AG04450 (cell line): ENCODE data around the gene INO80D. TPM values are rescaled to one million over a fixed set of nuclear protein-coding genes. Genes with fewer than 3 reads are reported as not detected.

Experiments
- CTCF ChIA-PET: fragments of 300-600, 350-600 bp; formaldehyde crosslinking; extraction: SDS; loops from one replicate; lab custom pipeline; 2022; ENCODE audit warnings: antibody characterized with exemption, inconsistent platforms; lab: Charles Lee
- POLR2A ChIA-PET: fragments of 350-600 bp; formaldehyde crosslinking; extraction: SDS; loops from one replicate; lab custom pipeline; 2021; ENCODE audit warnings: antibody characterized with exemption, inconsistent platforms; lab: Yijun Ruan, JAX
- DNase-seq: peaks from one replicate; pipeline ENCODE4 v3.0.0-alpha.2; 2011; ENCODE audit warnings: low read depth, low spot score
- H3K27ac ChIP-seq: one replicate; pipeline ENCODE4 v1.5.1; 2012; ENCODE audit warnings: low read depth, low read length, control low read depth
- H3K27me3 ChIP-seq: one replicate; pipeline ENCODE4 v1.6.0; 2012; ENCODE audit warnings: low read length; ENCODE audit not compliant: control insufficient read depth, insufficient read depth
- H3K4me3 ChIP-seq: 2 replicates; pipeline ENCODE4 v1.5.1; 2011; ENCODE audit warnings: mild to moderate bottlenecking, low read depth, low read length, control low read depth
- H3K9me3 ChIP-seq: 2 replicates; pipeline ENCODE4 v1.5.1; 2012; ENCODE audit warnings: low read length; ENCODE audit not compliant: control insufficient read depth, insufficient read depth
- polyA plus RNA-seq: library from polyadenylated mRNA; depleted of rRNA; stranded (reverse); fragments of >200 nt; gene quantifications from 2 replicates; pipeline ENCODE4 v1.2.3, GENCODE V29; 2011
- TF ChIP-seq, protein P1 (sequence below): IDR thresholded peaks from 2 replicates; pipeline ENCODE4 v1.5.1; 2011; ENCODE audit warnings: low read depth, low read length, control low read depth, inconsistent platforms

Gene INO80D
- polyA plus RNA-seq, 1 experiment, result 3.4 TPM

DNA sequence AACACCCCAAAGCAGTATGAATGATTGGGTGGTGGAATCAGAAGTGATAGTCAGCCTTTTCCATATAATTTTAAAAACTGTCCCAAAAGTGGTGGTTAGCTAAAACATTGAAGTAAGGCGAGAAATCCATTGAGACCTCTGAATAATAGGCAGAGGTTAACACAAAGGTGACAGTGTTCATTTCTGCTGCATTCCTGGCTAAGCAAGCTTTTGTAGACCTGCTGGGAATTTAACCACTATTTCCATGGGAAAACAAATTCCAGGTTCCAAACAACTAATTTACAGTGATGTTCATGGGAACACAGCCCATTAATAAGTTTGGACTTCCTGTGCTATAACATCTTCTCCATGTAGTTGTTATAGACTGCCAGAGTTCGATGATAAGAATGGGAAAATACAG is 6.3 kb upstream of the INO80D start:
- Histone ChIP-seq H3K27ac (no peak overlapping the region), H3K27me3 (no peaks in the 10 kb centered on the region), H3K4me3 (no peak overlapping the region), H3K9me3 (no peaks in the 10 kb centered on the region)
- no peak for DNase-seq
- ChIA-PET POLR2A (no interaction called here), CTCF (interaction anchor here (0.6 to 0.7 kb wide), 2 partner anchors 284 to 689 kb away, joined by 3 to 4 read pairs; no protein-coding TSS in a partner anchor)
- TF ChIP-seq, protein P1, sequence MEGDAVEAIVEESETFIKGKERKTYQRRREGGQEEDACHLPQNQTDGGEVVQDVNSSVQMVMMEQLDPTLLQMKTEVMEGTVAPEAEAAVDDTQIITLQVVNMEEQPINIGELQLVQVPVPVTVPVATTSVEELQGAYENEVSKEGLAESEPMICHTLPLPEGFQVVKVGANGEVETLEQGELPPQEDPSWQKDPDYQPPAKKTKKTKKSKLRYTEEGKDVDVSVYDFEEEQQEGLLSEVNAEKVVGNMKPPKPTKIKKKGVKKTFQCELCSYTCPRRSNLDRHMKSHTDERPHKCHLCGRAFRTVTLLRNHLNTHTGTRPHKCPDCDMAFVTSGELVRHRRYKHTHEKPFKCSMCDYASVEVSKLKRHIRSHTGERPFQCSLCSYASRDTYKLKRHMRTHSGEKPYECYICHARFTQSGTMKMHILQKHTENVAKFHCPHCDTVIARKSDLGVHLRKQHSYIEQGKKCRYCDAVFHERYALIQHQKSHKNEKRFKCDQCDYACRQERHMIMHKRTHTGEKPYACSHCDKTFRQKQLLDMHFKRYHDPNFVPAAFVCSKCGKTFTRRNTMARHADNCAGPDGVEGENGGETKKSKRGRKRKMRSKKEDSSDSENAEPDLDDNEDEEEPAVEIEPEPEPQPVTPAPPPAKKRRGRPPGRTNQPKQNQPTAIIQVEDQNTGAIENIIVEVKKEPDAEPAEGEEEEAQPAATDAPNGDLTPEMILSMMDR, result no peak

DNA sequence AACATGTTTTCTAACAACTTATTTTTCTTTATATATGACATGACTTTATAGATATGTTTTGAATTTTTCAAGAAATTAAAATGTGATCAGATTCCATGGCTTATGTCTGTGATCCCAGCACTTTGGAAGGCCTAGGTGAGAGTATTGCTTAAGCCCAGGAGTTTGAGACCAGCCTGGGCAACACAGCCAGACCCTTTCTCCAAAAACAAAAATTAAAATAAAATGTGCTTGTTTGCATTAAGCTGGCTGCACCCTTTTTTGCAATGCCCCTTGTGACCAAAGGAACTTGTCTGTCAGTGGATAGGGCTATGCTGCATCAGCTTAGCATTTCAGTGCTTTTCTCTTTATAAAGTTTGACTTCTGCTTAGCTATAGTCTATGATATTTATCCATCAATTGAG is 2.3 kb upstream of the INO80D start:
- no peak overlapping the region for H3K4me3 ChIP-seq
- DNase-seq, result no peak
- TF ChIP-seq, protein P1, result no peak
- H3K27me3 ChIP-seq, result no peaks in the 10 kb centered on the region
- no peaks in the 10 kb centered on the region for H3K9me3 ChIP-seq
- no peak overlapping the region for H3K27ac ChIP-seq
- ChIA-PET CTCF (interaction anchor here (0.6 to 2.7 kb wide), 3 partner anchors 8 to 869 kb away, joined by 3 to 18 read pairs (median 4); no protein-coding TSS in a partner anchor), POLR2A (interaction anchor here (0.7 kb wide), 1 partner anchor 116 kb away, joined by 3 read pairs; no protein-coding TSS in a partner anchor)

DNA sequence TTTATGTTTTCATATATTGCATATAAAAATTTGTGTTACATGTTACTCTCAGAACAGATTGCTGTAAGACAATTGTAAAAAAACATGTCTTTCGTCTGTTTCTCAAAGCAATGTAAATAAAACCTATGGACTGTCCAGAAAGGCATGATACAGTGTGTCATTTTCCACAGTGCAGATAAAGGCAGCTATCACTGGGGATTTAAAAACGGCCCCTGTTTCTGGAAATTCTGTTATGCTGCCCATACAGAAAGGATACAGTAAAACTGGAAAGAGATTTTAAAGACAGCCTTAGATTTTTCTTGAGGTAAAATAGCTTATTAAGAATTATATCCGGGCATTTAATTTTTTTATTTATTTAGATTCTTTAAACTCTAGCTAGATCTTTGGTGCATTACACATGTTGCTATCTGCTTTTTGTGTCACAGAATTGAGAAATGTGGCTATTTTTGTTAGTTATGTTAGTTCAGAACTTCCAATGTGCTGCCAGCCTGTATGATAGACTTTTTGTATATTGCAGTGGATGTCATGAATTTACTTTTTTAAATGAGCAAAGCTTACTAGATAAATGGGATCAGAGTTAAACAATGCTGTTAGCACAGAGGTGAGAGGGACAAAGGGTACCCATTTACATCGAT is 859 bp upstream of the INO80D start:
- Histone ChIP-seq H3K4me3 (peak overlapping the region; percentile 74), H3K27ac (no peak overlapping the region), H3K27me3 (no peaks in the 10 kb centered on the region), H3K9me3 (no peaks in the 10 kb centered on the region)
- POLR2A ChIA-PET, result interaction anchor here (0.5 to 1.0 kb wide), 3 partner anchors 10 to 73 kb away, joined by 3 to 4 read pairs (median 3); partner anchors contain the start of genes EEF1B2 and NDUFS1
- CTCF ChIA-PET, result interaction anchor here (2.7 kb wide), 1 partner anchor 10 kb away, joined by 18 read pairs; no protein-coding TSS in a partner anchor
- TF ChIP-seq, protein P1, result no peak
- DNase-seq, result no peak

DNA sequence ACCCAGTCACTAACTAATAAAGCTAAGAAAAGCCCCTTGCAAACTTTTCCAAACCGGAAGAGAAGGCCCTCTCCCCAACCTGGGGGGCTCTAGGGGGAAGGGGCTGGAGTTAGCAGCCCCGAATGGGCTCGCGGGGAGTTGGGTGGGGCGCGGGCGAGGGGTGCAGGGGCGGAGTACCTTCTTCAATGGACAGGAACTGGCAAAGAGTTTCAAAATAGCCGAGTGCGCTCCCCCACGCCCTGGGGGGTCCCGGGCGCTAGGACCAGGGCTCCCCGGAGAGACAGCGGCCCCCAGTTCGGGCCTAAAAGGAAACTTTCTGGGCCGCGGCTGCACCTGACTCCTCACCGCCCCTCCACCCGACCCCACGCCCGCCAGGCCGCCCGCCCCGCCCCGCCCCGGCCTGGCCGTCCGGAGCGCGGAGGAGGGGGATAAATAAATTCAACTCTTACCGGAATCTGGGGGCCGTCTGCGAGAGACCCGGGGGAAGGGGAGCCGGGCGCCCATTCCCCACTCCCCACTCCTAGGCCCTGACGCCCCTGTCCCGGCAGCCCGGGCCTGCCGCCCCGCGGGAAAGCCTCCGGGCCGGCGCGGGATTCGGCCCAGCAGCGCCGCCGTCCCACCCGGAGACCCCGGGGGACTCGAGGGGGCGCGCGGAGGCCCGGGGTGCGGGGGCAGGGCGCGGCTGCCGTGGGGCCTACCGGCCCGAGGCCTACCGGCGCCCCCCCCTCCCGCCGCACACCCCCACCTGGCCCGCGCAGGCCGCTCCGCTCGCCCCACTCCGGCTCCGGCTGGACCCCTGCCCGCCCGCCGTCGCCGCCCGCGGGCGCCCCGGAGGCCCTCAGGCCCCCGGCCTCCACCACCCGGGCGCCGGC is 868 bp downstream of the INO80D start:
- peak overlapping the region; percentile 74 for H3K4me3 ChIP-seq
- H3K9me3 ChIP-seq, result no peaks in the 10 kb centered on the region
- POLR2A ChIA-PET, result interaction anchor here (0.6 to 1.1 kb wide), 2 partner anchors 13 to 74 kb away, joined by 4 to 10 read pairs (median 4); partner anchors contain the start of genes EEF1B2 and NDUFS1
- DNase-seq, result no peak
- TF ChIP-seq, protein P1, result no peak
- H3K27me3 ChIP-seq, result no peaks in the 10 kb centered on the region
- H3K27ac ChIP-seq, result peak overlapping the region; percentile 97
- CTCF ChIA-PET, result interaction anchor here (0.6 to 1.0 kb wide), 2 partner anchors 11 to 79 kb away, joined by 3 read pairs; no protein-coding TSS in a partner anchor
